PFSK-1 (cell line): ENCODE results near the gene KCNJ5.

ENCODE experiments used
- POLR2AphosphoS5 ChIP-seq: IDR thresholded peaks from 2 replicates; pipeline ENCODE4 v1.6.1; 2012; ENCODE audit warnings: low read depth, mild to moderate bottlenecking, control low read depth, low read length, moderate library complexity
- TF ChIP-seq, protein P1 (sequence below), 2 experiments: IDR thresholded peaks; 2 replicates each; pipeline versions ENCODE4 v1.6.1 to v1.8.0; 2011 to 2012; ENCODE audit warnings: low read depth in 2 of 2, low read length in 2 of 2, control low read depth in 1 of 2, inconsistent platforms in 1 of 2, mild to moderate bottlenecking in 1 of 2, moderate library complexity in 1 of 2; ENCODE audit not compliant: insufficient read depth in 1 of 2

DNA sequence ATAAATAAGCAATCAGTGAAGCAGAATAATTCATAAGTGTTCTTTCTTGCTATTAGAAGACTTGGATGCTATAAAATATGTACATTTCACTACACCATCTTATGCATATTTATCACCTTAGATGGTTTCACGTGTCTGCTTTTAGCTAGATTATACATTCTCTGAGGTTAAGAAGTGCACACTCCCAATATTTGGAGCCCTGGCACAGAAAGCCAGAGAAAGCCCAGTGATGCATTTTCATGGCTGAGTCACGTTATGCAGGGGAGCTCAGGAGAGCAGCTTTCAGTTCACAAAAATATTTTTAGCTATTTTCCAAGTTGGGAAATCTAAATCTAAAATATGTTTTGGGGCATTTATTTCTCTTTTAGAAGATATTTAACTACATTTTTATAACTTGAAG is 56.6 kb downstream of the KCNJ5 start:
- TF ChIP-seq POLR2AphosphoS5 = no peak
- TF ChIP-seq, protein P1, sequence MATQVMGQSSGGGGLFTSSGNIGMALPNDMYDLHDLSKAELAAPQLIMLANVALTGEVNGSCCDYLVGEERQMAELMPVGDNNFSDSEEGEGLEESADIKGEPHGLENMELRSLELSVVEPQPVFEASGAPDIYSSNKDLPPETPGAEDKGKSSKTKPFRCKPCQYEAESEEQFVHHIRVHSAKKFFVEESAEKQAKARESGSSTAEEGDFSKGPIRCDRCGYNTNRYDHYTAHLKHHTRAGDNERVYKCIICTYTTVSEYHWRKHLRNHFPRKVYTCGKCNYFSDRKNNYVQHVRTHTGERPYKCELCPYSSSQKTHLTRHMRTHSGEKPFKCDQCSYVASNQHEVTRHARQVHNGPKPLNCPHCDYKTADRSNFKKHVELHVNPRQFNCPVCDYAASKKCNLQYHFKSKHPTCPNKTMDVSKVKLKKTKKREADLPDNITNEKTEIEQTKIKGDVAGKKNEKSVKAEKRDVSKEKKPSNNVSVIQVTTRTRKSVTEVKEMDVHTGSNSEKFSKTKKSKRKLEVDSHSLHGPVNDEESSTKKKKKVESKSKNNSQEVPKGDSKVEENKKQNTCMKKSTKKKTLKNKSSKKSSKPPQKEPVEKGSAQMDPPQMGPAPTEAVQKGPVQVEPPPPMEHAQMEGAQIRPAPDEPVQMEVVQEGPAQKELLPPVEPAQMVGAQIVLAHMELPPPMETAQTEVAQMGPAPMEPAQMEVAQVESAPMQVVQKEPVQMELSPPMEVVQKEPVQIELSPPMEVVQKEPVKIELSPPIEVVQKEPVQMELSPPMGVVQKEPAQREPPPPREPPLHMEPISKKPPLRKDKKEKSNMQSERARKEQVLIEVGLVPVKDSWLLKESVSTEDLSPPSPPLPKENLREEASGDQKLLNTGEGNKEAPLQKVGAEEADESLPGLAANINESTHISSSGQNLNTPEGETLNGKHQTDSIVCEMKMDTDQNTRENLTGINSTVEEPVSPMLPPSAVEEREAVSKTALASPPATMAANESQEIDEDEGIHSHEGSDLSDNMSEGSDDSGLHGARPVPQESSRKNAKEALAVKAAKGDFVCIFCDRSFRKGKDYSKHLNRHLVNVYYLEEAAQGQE (IDR thresholded peaks at IDR 0.05; ENCODE audit: insufficient read depth in 1 of 2, low read depth in 2 of 2, low read length in 2 of 2) = no peak
